K562 (cell line): ENCODE results near the gene OGDH. TPM values are rescaled to one million over a fixed set of nuclear protein-coding genes. Genes with fewer than 3 reads are reported as not detected.
"Not testable (repeated sequence)": the region's sequence is repeated elsewhere in the genome, so short reads cannot be mapped to it uniquely, and the experiment has no call there.

ENCODE experiments used
- ATAC-seq: fragments of 200-7000 bp; cut with Tn5 transposase; 3 replicates; pipeline ENCODE4 v1.9.1; 2020; ENCODE audit warnings: moderate library complexity
- BruUV-seq: library from RNA; stranded (reverse); fragments of 400-500 nt; replicated peaks from 2 replicates; lab custom pipeline; 2021; lab: Mats Ljungman, UMichigan
- CTCF ChIA-PET: fragments of 300-600 bp; formaldehyde crosslinking; extraction: SDS; loops from one replicate; lab custom pipeline; 2021; ENCODE audit warnings: low intra/inter-chr PET ratio; lab: Yijun Ruan, JAX
- POLR2A ChIA-PET: fragments of 300-600, 350-650 bp; sonication (Branson Sonifier 250); formaldehyde crosslinking; extraction: SDS; loops from one replicate; lab custom pipeline; 2021; ENCODE audit warnings: antibody characterized with exemption, inconsistent platforms; lab: Yijun Ruan, JAX
- DNase-seq, 4 experiments: peaks; one replicate each; pipeline versions ENCODE4 v3.0.0 to v3.0.0-alpha.2; 2011 to 2018; ENCODE audit warnings: low spot score in 3 of 4, mixed read lengths in 3 of 4; ENCODE audit errors: extremely low read depth in 1 of 4
- FAIRE-seq: peaks from 2 replicates; lab custom pipeline; 2011; peaks lifted over from hg19 to GRCh38; lab: Jason Lieb, UNC
- H2AFZ ChIP-seq: 2 replicates; pipeline ENCODE4 v1.6.0; 2011; ENCODE audit warnings: low read depth, low read length, control low read depth, inconsistent platforms
- H3K27ac ChIP-seq: fragments of 200-600 bp; 3 replicates; pipeline ENCODE4 v1.8.0; 2011; ENCODE audit warnings: low read depth, mild to moderate bottlenecking, control low read depth, inconsistent platforms, low read length, moderate library complexity, mixed read lengths; ENCODE audit errors: extremely low read depth
- H3K27me3 ChIP-seq, 2 experiments: fragments of 300-600 bp in 1 of 2; 2 replicates in 1 of 2; 3 replicates in 1 of 2; pipeline versions ENCODE4 v1.6.0 to v1.8.0; 2011; ENCODE audit warnings: inconsistent platforms in 2 of 2, low read length in 2 of 2, mild to moderate bottlenecking in 1 of 2, mixed read lengths in 1 of 2, moderate library complexity in 1 of 2; ENCODE audit not compliant: control insufficient read depth in 2 of 2, insufficient read depth in 2 of 2
- H3K36me3 ChIP-seq: fragments of 300-600 bp; 3 replicates; pipeline ENCODE4 v1.8.0; 2011; ENCODE audit warnings: mild to moderate bottlenecking, low read length, inconsistent platforms; ENCODE audit not compliant: control insufficient read depth, insufficient read depth
- H3K4me1 ChIP-seq, 2 experiments: fragments of 200-600 bp in 1 of 2; replicated peaks in 1 of 2; 2 replicates in 1 of 2; 3 replicates in 1 of 2; pipeline versions ENCODE4 v1.5.1 to v1.8.0; 2011; ENCODE audit warnings: inconsistent platforms in 2 of 2, low read length in 2 of 2, mild to moderate bottlenecking in 1 of 2, mixed read lengths in 1 of 2, moderate library complexity in 1 of 2; ENCODE audit not compliant: control insufficient read depth in 2 of 2, insufficient read depth in 2 of 2
- H3K4me2 ChIP-seq: 2 replicates; pipeline ENCODE4 v1.6.1; 2011; ENCODE audit warnings: low read length, control low read depth, inconsistent platforms, mixed read lengths; ENCODE audit not compliant: insufficient read depth
- H3K4me3 ChIP-seq: fragments of 200-600 bp; sonication (generic), shearing (Covaris generic); 2 replicates; pipeline ENCODE4 v1.5.1; 2016; ENCODE audit warnings: control low read depth, inconsistent platforms
- H3K79me2 ChIP-seq: fragments of 200-600 bp; 3 replicates; pipeline ENCODE4 v1.8.0; 2011; ENCODE audit warnings: low read length, inconsistent platforms; ENCODE audit not compliant: control insufficient read depth, insufficient read depth
- H3K9ac ChIP-seq, 2 experiments: 2 replicates each; pipeline versions ENCODE4 v1.6.0 to v1.6.1; 2011; ENCODE audit warnings: low read depth in 2 of 2, low read length in 2 of 2, control low read depth in 1 of 2, inconsistent platforms in 1 of 2, mild to moderate bottlenecking in 1 of 2, mixed read lengths in 1 of 2; ENCODE audit not compliant: insufficient read depth in 1 of 2
- H3K9me1 ChIP-seq: one replicate; pipeline ENCODE4 v1.6.0; 2011; ENCODE audit warnings: inconsistent platforms, mild to moderate bottlenecking, low read length, moderate library complexity; ENCODE audit not compliant: control insufficient read depth, insufficient read depth
- H3K9me3 ChIP-seq: replicated peaks from 2 replicates; pipeline ENCODE4 v1.5.1; 2011; ENCODE audit warnings: low read depth, low read length, inconsistent platforms; ENCODE audit not compliant: control insufficient read depth, insufficient read depth
- H4K20me1 ChIP-seq: replicated peaks from 2 replicates; pipeline ENCODE4 v1.6.1; 2011; ENCODE audit warnings: low read length, inconsistent platforms, mixed read lengths; ENCODE audit not compliant: control insufficient read depth, insufficient read depth
- CREM ChIP-seq: IDR thresholded peaks from 2 replicates; pipeline ENCODE4 v1.6.1; 2014; ENCODE audit warnings: antibody characterized with exemption, low read depth
- HBP1 ChIP-seq: fragments of 450-650 bp; formaldehyde crosslinking; IDR thresholded peaks from 2 replicates; pipeline ENCODE4 v1.4.0; 2022; ENCODE audit warnings: missing genetic modification characterization
- KAT7 ChIP-seq: sonication (generic); formaldehyde crosslinking; IDR thresholded peaks from 2 replicates; pipeline ENCODE4 v1.8.0; 2022; ENCODE audit warnings: missing genetic modification reagents, mild to moderate bottlenecking, borderline replicate concordance
- KLF13 ChIP-seq: fragments of 450-650 bp; IDR thresholded peaks from 2 replicates; pipeline ENCODE4 v1.6.1; 2016; ENCODE audit warnings: missing genetic modification characterization, low read depth, mild to moderate bottlenecking, missing compliant biosample characterization, moderate library complexity, borderline replicate concordance
- RBM15 ChIP-seq: fragments of 200-400 bp; formaldehyde crosslinking; IDR thresholded peaks from 2 replicates; pipeline ENCODE4 v1.6.1; 2018; ENCODE audit warnings: mild to moderate bottlenecking, low read length, moderate library complexity; ENCODE audit not compliant: insufficient read depth
- SIX5 ChIP-seq, 2 experiments: IDR thresholded peaks; 2 replicates each; pipeline ENCODE4 v1.6.1; 2011; ENCODE audit warnings: low read length in 2 of 2, borderline replicate concordance in 1 of 2, low read depth in 1 of 2, mild to moderate bottlenecking in 1 of 2, moderate library complexity in 1 of 2; ENCODE audit not compliant: insufficient read depth in 1 of 2
- ZNF12 ChIP-seq: sonication (generic); formaldehyde crosslinking; IDR thresholded peaks from 2 replicates; pipeline ENCODE4 v1.4.0; 2020; ENCODE audit warnings: mild to moderate bottlenecking, missing genetic modification reagents
- ZNF197 ChIP-seq: fragments of 200-800 bp; sonication (Bioruptor generic); IDR thresholded peaks from 2 replicates; pipeline ENCODE4 v1.6.1; 2016; ENCODE audit warnings: low read depth, missing genetic modification characterization, missing compliant biosample characterization
- ZNF778 ChIP-seq: fragments of 450-650 bp; formaldehyde crosslinking; IDR thresholded peaks from 2 replicates; pipeline ENCODE4 v1.4.0; 2020; ENCODE audit warnings: mild to moderate bottlenecking, moderate library complexity
- WGBS: fragments of 100-300 bp; shearing (Covaris generic); methylation state at CpG from one replicate; pipeline ENCODE4 v1.1.6; 2016; ENCODE audit warnings: low coverage, mixed read lengths; ENCODE audit not compliant: insufficient coverage; ENCODE audit errors: missing lambda C conversion rate; 5-methylcytosine and 5-hydroxymethylcytosine counted together
- in situ Hi-C: fragments of 300-500 bp; cut with MboI; formaldehyde crosslinking; loops from 4 replicates; pipeline ENCODE4 v1.15.0; 2018; ENCODE audit warnings: inconsistent platforms, mixed read lengths
- intact Hi-C: fragments of 100-400 bp; cut with micrococcal nuclease; formaldehyde crosslinking; loops from 2 replicates; pipeline ENCODE4 v1.14.2; 2022
- polyA plus RNA-seq, 8 experiments: library from polyadenylated mRNA; depleted of rRNA in 4 of 8; stranded (reverse) in 5 of 8; unstranded in 3 of 8; fragments of >200 nt; fragmentation: Nextera tagmentation in 2 of 8; fragmentation: Illumina TruSeq in 1 of 8; extraction: Ambion mirVana in 2 of 8; extraction: Trizol in 1 of 8; gene quantifications; 2 replicates each; pipeline versions ENCODE4 v1.2.1 to v1.2.3, GENCODE V29; 2011 to 2014; ENCODE audit warnings: inconsistent platforms in 1 of 8, missing spikeins in 1 of 8
- total RNA-seq, 7 experiments: library from RNA; depleted of rRNA in 6 of 7; stranded (reverse); fragments of >200 nt in 6 of 7; fragmentation: Illumina TruSeq in 2 of 7; extraction: Trizol in 2 of 7; gene quantifications; 2 replicates each; pipeline versions ENCODE4 v1.2.1 to v1.2.3, GENCODE V29; 2011 to 2021; ENCODE audit warnings: low replicate concordance in 1 of 7
- TF ChIP-seq, protein P1 (sequence below): fragments of 250-450 bp; sonication (Bioruptor Pico); IDR thresholded peaks from 2 replicates; pipeline ENCODE4 v1.8.0; 2021; ENCODE audit warnings: moderate library complexity, mild to moderate bottlenecking, inconsistent platforms

OGDH gene
- total and polyA plus RNA-seq, 9 of the 15 experiments (the other 6 are each of a cell fraction or from before 2014, with no cell fraction given), result 3.1 to 80.3 (median 23.5) TPM

DNA sequence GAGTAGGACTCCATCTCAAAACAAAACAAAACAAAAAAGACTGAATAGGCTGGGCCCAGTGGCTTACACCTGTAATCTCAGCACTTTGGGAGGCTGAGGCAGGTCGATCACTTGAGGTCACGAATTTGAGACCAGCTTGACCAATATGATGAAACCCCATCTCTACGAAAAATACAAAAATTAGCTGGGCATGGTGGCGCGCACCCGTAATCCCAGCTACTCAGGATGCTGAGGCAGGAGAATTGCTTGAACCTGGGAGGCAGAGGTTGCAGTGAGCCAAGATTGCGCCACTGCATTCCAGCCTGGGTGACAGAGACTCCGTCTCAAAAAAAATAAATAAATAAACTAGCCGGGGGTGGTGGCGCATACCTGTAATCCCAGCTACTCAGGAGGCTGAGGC, 97.0 kb downstream of the OGDH start:
- H3K9me1 ChIP-seq, H3K4me1 ChIP-seq, intact Hi-C loops, H3K27me3 ChIP-seq, in situ Hi-C loops, H3K9me3 ChIP-seq, CTCF ChIA-PET, ATAC-seq, H3K27ac ChIP-seq, BruUV-seq, H3K4me2 ChIP-seq, H4K20me1 ChIP-seq, H3K9ac ChIP-seq, H3K79me2 ChIP-seq, FAIRE-seq, H2AFZ ChIP-seq, H3K4me3 ChIP-seq, DNase-seq, POLR2A ChIA-PET: not testable (repeated sequence)
- H3K36me3 ChIP-seq, result peaks cover 55% of the 10 kb centered on the region; the same call in 2 of the 3 replicates
- WGBS, result over 99% methylated on average over 10 of the region's 10 CpGs

DNA sequence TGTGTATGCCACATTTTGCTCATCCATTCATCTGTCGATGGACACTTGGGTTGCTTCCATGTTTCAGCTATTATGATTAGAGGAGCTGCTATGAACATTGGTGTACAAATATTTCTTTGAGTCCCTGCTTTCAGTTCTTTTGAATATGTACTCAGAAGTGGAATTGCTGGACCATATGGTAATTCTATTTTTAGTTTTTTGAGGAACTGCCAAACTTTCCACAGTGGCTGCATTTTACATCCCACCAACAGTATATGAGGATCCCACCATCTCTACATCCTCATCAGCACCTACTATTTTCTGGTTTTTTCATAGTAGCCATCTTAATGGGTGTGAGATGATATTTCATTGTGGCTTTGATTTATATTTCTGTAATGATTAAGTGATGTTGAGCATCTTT, 97.5 kb downstream of the OGDH start:
- in situ Hi-C loops (no loop called here), intact Hi-C loops (no loop called here)
- H4K20me1 ChIP-seq, result no peaks in the 10 kb centered on the region
- no peak overlapping the region for H2AFZ ChIP-seq
- ATAC-seq (no peak), DNase-seq (no peak), FAIRE-seq (peak; percentile 23)
- H3K9ac ChIP-seq, result no peak overlapping the region
- peaks cover 56% of the 10 kb centered on the region; the same call in 2 of the 3 replicates for H3K36me3 ChIP-seq
- WGBS, result 78% methylated on average over 1 of the region's 1 CpG
- no peak overlapping the region for H3K4me2 ChIP-seq
- H3K27me3 ChIP-seq, result no peaks in the 10 kb centered on the region
- TF ChIP-seq CREM, result no peak
- no peak for TF ChIP-seq ZNF197 (CRISPR knock-in tag)
- no peak for TF ChIP-seq KLF13 (tag)
- no peak for TF ChIP-seq SIX5 (IDR thresholded peaks at IDR 0.05; ENCODE audit: borderline replicate concordance in 1 of 2, insufficient read depth in 1 of 2, low read depth in 1 of 2, low read length in 2 of 2)
- no peak for TF ChIP-seq ZNF12 (CRISPR knock-in tag)
- TF ChIP-seq, protein P1, sequence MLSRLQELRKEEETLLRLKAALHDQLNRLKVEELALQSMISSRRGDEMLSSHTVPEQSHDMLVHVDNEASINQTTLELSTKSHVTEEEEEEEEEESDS (CRISPR knock-in tag), result no peak
- no peak for TF ChIP-seq RBM15
- TF ChIP-seq HBP1, result no peak
- TF ChIP-seq ZNF778, result no peak
- no peak for TF ChIP-seq KAT7 (CRISPR knock-in tag)
- H3K4me1 ChIP-seq, result peaks cover 0 to 6% of the 10 kb centered on the region in 2 experiments; a peak in 2 of 5 replicates
- POLR2A ChIA-PET, result no interaction called here
- H3K9me1 ChIP-seq, result no peaks in the 10 kb centered on the region
- no peak overlapping the region for H3K4me3 ChIP-seq
- BruUV-seq, result no TSS peak
- CTCF ChIA-PET, result no interaction called here
- no peak overlapping the region for H3K27ac ChIP-seq
- no peaks in the 10 kb centered on the region for H3K9me3 ChIP-seq
- H3K79me2 ChIP-seq, result no peaks in the 10 kb centered on the region
